HG03103 (cell line): ENCODE data around the gene KIFC3.
"Not testable (repeated sequence)": the region's sequence is repeated elsewhere in the genome, so short reads cannot be mapped to it uniquely, and the experiment has no call there.

Experiments
- ATAC-seq: cut with Tn5 transposase; IDR thresholded peaks from one replicate; pipeline ENCODE4 v1.9.1; 2021; ENCODE audit warnings: low read depth; ENCODE audit not compliant: unreplicated experiment

KIFC3 gene

DNA sequence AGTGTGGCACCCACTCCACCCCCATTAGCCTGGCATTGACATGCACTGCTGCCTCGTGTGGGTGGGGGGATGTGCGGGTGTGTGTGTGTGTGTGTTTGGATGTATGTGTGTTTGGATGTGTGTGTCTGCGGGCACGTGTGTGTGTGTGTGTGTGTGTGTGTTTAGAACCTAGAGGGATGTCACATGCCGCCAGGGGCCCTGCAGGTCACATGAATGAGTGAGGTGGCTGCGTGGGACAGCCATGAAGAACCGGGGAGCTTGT lies 57.7 kb downstream of the KIFC3 start:
- ATAC-seq: no peak

DNA sequence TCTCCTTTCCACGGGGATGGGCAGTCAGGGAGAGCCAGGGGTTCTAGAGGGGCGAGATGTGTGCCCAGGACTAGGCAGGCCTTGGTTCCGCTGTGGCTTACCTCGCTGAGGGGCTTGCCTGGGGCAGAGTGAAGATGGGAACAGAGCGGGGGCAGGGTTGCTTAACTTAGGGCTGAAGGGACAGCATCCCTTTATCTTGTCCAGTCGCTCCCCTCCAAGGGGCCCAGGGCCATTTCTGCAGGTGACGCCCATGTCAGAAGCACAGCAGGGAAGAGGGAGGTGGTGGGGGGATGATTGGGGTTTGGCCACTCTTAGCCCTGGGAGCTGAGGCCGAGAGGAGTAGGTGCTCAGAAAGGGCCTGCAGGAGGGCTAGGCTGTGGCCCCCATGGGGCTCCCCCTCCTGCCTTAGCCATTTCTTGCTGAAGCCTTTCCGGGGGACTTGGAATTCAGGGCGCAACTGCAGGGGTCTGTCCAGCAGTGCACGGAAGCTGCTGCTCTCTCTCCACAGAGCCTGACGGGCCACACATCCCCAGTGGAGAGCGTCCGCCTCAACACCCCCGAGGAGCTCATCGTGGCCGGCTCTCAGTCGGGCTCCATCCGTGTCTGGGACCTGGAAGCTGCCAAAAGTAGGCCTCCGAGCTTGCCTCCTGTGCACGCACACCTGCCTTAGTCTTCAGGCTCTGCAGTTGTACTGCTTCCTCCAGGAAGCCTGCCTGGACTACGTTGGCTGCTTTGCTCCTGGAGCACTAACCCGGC lies 58.2 kb downstream of the KIFC3 start:
- no peak for ATAC-seq

DNA sequence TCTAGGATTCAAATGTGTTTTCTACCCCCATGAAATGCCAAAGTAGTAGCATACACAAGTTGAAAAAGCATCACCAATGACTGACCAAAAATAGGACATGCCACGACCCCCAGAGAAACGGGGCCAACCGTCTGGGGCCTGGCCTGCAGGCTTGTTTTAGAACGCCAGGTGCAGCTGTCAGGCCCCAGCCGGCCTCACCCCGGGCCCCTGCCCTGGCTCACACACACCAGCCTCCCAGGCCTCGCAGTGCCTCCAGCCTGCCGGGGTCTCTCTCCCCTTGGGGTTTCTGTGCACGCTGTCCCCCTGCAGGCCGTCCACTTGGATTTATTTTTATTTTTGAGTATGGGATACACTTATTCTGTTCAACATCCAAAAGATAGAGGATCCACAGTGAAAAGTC lies 58.8 kb downstream of the KIFC3 start:
- ATAC-seq: no peak

DNA sequence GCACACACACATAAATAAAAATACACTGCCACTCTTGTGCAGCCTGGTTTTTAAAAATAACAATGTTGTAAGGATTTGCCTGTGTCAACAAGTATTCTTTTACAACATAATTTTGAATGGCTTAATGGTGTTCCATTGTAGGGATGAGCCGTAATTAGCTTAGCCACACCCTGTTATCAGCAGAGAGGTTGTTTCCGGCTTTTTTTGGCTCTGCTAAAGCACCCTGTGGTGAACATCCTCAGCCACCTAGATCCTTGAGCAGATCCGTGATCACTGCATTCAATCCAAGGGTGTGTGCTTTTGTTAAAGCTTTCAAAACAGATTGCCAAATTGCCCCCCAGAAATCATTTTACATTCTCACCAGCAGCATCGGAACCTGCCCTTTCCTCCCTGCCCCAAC lies 59.7 kb downstream of the KIFC3 start:
- no peak for ATAC-seq

DNA sequence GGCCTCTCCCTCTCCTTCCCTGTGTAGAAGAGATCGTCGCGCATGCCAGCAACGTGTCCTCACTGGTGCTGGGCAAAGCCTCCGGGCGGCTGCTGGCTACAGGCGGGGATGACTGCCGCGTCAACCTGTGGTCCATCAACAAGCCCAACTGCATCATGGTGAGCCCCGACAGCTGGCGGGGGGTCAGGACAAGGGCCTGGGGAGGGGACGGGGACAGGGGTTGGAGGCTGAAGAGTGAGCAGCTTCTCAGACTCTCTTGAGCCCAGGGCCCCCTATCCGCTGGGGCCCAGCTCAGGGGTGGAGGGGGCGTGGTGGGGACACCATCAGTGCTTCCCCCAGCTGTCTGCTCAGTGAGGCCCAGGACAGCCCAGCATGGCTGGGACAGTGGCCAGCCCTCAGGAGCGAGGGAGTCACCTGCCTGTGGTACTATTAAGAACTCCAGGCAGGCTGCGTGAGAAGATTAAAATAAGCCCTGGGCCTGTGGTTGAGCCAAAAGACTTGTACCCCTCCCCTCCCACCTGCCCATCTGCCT lies 60.6 kb downstream of the KIFC3 start:
- no peak for ATAC-seq

DNA sequence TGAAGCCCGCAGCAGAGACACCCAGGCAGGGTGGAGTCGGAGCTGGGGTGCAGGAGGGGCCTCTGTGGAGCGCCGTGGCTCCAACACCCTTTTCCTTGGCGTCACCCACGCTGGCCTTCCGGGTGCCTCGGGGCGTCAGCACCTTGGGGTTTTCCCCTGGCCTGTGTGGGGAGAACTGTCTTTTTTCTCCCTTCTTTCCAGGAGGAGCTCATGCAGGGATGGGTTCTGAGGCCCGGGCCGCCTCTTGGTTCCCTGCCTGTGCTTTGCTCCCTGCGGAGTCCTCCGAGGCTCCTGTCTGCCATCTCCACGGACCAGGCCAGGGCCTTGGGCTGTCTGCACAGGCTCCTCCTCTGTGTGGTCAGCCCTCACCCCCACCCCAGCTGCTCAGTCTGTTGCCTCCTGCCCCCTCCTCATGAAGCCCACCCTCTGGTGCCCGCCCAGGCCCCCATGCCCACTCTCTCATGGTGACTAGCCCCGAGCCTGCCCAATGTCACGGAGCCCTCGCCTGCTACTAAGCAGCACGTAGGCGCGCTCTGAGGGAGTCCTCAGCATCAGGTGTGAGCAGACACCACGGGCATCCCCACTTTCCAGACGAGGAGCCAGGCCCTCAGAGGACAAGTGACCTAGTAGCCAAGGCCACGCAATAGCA lies 61.7 kb downstream of the KIFC3 start:
- no peak for ATAC-seq

DNA sequence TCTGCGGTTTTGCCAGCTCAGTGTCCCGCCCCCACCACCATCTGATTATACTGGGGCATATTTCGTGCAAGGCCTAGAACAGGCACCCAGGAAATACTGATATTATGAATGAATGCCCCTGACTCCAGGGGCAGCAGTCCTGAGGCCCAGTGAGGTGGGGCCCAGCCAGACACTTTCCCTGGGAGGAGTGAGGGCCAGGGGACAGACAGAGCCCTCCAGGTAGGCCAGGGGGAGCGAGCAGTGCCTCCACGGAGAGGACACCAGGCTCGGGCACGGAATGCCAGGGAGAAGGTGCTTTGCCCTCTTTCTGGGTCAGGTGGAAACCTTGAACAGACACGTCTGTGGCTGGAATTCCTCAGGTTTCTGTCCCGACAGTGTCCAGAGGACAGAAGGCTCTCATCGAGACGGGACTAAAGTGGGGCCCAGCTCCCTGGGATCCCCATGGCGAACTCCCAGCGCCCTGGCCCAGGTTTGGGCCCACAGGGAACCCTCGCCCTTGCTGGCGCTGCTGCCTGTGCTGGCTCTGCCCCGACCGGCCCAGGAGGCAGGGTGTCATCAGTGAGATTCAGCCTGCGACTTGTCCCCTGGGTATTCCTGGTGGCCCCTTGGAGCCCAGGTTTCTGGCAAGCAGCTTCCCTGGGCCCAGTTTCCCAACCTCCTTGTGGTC lies 62.4 kb downstream of the KIFC3 start:
- no peak for ATAC-seq

DNA sequence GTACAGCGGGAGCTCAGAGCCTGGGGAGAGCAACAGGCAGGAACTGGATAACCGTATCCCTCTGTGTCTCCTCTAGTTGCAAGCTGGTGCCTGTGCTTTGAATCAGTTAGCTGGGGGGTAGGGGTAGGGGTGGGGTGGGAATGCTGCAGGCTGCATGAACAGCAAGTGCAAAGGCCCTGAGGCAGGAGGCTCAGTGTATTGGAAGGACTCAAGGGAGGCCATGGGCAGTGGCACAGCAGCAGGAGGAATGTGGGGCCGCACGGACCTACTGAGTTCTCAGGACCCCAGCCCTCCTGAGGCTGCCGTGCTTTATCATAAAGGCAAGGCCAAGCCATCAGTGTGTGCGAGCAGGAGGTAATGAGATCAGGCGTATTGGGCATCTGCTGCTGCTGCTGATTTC lies 63.4 kb downstream of the KIFC3 start:
- ATAC-seq: no peak

DNA sequence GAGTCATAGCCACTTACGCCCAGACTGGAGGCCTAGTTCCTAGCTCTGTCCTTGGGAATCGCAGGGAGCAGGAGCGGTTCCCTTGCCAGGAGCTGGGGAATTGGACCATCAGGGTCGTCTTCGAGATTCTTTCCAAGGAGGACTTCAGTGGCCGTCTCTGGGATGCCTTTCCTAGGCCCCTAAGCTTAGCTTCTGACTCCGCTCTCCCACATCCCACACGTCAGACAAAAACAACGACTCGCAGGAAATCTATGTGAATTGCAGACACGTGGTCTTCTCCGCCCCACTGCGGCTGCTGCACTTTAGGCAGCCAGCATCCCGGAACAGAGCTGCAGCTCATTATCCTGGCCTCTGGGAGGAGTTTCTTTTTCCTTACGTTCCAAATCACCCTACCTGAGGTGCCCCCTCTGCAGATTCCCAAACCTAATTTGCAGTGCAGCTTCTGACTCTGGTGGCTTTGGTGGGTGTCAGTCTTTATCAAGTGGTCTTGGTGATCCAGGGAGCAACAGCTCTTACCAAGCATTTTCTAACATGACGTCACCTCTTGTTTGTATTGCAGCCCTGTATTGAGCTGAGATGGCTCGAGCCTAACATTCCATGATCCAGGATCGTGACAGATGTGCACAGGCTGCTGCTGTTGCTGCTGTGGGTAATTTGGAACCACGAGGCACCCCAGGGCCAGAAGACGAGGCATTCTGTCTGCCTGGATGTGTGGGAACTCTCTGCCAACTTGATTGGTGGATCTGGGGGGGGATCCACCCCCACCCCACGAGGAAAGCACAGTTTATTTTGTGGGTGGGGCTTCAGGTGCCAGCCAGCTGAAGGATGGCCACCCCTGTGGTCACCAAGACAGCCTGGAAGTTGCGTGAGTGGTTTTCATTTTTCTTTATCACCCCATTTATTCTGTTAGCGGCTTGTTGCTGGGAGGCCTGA lies 65.6 kb downstream of the KIFC3 start:
- no peak for ATAC-seq

DNA sequence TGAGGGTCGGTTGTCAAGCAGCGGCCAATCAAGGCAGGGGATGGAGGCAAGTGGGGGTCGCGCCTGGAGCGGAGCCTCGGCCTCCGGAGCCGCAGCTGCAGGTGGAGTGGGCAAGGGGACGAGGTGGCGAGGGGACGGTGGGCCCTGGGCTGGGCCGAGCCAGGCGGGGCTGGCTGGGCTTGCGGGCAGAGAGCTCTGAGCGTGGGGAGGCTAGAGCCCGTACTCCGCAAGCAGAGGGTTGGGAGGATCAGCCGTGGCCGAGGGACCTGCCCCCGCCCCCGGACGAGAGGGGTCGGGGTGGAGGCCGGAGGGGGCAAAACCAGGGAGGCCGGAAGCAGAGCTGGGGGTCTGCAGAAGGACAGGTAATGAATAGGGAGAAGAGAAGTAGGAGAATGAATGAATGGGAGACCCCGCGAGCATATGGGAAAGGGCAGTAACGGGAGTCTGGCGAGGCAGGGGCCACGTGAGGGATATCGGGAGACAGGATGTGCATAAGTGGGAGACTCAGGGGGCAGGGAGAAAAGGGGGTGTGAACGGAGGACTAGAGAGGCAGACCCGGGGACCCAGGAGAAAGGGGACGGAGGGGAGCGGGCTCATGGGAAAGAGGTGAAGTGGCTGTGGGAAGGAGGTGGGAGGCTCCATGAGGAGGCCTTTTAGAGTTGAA lies 66.4 kb downstream of the KIFC3 start, which contains the start of gene KATNB1:
TSS of gene KATNB1 (plus strand) at position 16 of the 664 bp plus-strand sequence. CDS start 1,474 bp downstream, outside the sequence.
- peak; percentile 14 for ATAC-seq

DNA sequence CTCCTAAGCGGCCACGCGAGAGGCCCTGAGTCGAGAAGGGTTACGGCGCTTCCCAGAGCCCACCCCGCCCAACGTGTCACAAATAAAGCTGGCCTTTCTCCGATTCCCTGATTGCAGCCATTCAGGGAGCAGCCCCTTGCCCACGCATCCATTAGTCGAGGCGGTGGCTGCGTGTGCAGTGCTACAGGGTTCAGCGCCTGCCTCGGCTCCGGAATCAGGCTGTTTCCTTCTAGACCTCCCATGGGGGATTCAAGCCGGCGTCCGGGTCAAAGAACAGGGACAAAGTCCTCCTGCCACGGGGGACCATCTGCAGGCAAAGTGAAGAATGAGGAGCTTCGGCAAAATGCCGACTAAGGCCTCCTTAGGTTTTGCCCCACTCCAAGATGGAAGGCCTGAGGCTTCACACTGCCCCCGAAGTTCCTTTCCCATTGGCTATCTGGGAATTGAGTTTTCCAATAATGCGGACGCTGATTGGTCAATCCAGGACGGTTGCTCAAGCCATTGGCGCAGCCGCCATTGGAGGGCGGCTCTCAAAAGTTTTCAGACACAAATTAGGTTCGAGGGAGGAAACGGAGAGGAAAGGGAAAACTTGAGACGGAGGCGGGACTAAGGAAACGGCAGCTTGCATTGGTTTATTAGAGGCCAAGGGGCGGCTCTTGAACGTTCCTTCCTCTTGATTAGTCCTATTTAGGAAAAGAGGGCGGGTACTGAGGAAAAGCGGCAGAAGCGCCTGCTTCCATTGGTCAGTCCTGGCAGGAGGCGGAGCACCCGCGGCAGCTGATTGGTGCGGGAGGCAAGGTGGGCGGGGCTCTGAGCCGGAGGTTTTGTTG lies 67.2 kb downstream of the KIFC3 start:
- ATAC-seq: peak; percentile 74

DNA sequence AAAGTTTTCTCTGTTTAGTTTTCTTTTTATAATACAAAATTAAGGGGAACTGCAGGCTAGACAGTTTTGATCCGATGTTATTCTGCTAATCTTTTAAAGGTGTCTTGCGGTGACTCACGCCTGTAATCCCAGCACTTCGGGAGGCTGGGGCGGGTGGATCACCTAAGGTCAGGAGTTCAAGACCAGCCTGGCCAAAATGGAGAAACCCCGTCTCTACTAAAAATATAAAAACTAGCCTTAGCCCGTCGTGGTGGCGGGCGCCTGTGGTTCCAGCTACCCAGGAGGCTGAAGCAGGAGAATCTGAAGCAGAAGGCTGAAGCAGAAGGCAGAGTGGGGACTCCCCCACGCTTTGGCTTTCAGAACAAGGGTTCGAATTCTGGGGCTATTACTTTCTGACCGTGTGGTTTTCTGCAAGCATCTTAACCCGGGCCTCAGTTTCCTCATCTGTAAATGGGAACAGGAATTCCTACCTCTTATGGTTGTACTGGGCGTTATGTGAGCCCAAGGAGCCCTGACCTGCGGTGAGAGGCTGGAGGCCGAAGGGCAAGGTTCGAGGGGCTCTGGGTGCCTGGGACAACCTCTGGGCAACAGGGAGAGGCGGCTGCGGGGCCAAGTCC lies 67.9 kb downstream of the KIFC3 start:
- ATAC-seq: no peak

DNA sequence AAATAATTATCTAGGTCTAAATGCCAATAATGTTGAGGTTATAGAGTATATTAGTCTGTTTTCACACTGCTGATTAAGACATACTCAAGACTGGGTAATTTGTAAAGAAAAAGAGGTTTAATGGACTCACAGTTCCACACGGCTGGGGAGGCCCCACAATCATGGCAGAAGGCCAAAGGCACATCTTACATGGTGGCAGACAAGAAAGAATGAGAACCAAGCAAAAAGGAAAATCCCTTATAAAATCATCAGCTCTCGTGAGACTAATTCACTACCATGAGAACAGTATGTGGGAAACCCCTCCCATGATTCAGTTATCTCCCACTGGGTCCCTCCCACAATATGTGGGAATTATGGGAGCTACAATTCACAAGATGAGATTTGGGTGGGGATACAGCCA lies 69.6 kb downstream of the KIFC3 start:
- ATAC-seq: no peak

DNA sequence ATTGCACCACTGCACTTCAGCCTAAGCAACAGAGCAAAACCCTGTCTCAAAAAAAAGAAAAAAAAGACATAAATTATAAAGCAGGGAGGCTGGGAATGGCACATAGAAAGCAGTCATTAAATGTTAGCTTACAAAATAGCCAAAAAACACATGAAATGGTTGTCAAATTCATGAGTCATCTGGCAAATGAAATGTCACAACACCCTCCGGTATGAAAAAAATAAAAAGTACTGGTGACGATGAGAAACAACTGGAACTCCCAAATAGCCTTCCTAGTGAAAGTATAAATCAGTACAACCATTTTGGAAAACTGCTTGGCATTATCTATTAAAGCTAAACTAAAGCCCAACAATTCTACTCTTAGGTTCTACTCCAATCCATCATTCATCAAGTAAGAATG lies 70.3 kb downstream of the KIFC3 start:
- ATAC-seq: no peak

DNA sequence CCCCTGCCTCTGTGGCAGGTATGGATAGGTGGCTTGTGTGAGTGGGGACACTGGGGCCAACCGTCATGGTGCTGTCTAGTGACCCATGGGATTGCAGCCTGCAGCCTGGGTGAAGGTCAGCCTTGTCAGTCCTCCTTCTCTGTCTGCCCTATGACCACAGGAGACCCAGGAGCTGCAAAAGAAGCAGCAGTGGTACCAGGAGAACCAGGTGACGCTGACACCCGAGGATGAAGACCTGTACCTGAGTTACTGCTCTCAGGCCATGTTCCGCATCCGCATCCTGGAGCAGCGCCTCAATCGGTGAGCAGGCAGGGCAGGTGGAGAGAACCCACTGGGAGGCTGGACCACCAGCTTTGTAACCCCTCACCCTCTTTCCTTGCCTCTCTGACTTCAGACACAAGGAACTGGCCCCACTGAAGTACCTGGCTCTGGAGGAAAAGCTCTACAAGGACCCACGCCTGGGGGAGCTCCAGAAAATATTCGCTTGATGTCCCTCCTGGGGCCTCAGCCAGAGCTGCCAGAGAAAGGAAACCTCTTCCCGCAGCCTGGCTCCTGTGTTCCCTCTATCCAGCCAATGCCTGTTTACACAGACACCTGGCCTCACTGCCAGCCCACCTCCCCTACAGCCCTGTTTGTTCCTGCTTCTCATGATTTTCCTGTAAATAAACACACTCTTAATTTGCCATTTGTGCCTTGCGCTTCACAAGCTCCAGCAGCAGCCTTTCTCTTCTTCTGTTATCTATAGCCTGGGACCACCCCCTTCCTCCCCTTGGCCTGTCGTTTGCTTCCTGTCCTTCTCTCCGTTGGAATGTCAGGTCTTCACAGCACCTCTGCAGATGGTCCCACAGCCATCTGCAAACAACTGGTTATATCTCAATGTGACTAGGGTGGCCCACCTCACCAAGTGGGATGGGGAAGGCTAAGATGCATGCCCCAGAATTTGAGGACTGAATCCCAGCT lies 71.2 kb downstream of the KIFC3 start:
- ATAC-seq: no peak

DNA sequence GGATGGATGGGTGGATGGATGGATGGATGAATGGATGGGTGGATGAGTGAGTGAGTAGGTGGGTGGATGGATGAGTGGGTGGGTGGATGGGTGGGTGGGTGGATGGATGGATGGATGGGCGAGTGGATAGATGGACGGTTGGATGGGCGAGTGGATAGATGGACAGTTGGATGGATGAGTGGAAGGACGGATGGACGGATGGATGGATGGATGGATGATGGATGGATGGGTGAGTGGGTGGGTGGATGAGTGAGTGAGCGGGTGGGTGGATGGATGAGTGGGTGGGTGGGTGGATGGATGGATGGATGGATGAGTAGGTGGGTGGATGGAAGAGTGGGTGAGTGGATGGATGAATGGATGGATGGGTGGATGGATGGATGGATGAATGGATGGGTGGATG lies 72.4 kb downstream of the KIFC3 start:
- ATAC-seq: not testable (repeated sequence)

DNA sequence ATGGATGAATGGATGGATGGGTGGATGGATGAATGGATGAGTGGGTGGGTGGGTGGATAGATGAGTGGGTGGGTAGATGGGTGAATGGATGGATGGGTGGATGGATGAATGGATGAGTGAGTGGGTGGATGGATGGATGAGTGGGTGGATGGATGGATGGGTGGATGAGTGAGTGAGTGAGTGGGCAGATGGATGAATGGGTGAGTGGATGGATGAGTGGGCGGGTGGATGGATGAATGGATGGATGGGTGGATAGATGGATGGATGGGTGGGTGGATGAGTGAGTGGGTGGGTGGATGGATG lies 73.2 kb downstream of the KIFC3 start:
- no peak for ATAC-seq
